GM21360 (cell line): ENCODE data around the gene KDM6A.
A peak's percentile ranks its signal among the peaks of the same experiment; 100 is the strongest.
"Not testable (repeated sequence)": the region's sequence is repeated elsewhere in the genome, so short reads cannot be mapped to it uniquely, and the experiment has no call there.

Experiments
- ATAC-seq: cut with Tn5 transposase; IDR thresholded peaks from one replicate; pipeline ENCODE4 v1.9.1; 2021; ENCODE audit warnings: mild to moderate bottlenecking, moderate library complexity; ENCODE audit not compliant: unreplicated experiment

The KDM6A gene

DNA sequence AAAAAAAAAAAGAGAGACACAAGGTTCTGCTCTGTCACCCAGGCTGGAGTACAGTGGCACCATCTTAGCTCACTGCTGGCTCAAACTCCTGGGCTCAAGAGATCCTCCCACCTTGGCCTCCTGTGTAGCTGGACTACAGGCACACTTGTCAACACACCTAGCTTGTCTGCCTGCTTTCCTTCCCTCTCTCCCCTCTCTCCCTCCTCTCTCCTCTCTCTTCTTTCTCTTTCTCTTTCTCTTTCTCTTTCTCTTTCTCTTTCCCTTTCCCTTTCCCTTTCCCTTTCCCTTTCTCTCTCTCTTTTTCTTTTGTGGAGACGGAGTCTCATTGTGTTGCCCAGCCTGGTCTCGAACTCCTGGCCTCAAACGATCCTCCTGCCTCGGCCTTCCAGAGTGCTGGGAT lies 195.6 kb downstream of the KDM6A start:
- ATAC-seq = no peak

DNA sequence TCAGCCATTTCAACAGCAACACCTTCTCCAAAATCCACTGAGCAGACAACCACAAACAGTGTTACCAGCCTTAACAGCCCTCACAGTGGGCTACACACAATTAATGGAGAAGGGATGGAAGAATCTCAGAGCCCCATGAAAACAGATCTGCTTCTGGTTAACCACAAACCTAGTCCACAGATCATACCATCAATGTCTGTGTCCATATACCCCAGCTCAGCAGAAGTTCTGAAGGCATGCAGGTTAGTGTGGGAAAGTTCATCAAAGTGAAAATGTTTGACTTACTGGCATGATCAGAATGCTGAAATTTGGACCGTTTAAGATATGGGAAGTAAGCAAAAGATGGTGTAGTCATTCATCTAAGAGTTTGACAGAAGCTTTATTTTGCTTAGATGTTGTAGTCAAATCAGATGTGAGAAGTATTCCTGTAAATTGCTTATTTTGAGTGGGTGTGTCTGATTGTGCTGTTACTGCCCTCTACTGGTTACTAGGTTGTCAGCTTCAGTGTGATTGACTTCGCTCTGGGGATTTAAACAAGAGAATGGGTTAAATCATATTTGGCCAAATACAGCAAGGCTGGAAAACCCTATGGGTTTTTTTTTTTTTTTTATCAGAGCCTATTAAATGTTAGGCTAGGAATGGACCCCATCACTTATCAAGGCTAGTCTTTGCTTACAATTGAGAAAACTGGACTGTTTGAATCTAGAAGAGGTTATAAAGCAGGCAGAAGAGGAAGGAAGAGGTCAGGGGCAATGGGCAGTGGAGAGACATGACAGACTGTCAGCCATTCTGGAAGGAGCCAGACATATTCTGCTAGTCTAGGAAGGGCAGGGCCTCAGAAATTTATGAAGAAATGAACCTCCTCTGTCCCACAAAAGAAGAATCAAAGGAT lies 197.4 kb downstream of the KDM6A start:
- ATAC-seq = peak; percentile 47

DNA sequence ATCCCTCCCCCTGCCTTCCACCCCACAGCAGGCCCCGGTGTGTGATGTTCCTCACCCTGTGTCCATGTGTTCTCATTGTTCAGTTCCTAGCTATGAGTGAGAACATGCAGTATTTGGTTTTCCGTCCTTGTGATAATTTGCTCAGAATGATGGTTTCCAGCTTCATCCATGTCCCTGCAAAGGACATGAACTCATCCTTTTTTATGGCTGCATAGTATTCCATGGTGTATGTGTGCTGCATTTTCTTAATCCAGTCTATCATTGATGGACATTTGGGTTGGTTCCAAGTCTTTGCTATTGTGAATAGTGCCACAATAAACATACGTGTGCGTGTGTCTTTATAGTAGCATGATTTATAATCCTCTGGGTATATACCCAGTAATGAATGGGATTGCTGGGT lies 200.0 kb downstream of the KDM6A start:
- not testable (repeated sequence) for ATAC-seq

DNA sequence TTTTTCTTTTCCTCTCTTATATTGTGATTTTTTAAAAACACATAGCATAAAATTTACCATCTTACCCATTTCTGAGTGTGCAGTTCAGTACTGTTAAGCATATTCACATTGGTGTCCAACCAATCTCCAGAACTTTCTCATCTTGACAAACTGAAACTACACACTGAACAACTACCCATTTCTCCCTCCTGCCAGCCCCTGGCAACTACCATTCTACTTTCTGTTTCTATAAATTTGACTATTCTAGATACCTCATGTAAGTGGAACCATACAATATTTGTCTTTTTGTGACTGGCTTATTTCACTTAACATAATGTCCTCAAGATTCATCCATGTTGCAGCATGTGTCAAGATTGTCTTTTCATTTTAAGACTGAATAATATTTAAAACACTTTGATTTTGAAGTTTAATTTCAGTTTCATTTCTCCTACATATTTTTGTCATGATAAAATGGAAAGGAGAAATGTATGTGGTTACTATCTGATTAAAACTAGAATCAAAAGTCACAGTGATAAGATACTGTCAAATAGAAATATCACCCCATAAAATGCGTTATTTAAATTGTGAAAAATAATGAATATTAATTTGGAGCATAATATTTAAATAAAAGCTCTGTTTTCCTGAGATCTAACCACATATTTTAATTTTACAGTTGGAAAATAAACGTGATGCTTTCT lies 204.9 kb downstream of the KDM6A start:
- ATAC-seq = no peak

DNA sequence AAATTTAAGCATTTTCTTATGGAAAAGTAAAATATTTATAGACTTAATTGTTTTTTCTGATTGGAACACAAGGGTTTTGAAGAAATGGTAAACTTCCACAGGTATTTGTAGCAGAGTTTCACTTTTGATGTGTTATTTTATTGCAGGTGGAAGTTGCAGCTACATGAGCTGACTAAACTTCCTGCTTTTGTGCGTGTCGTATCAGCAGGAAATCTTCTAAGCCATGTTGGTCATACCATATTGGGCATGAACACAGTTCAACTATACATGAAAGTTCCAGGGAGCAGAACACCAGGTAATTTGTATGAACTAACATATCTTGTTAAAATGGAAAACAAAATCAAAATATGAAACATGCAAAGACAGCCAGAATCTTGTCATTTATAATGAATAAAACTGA lies 210.3 kb downstream of the KDM6A start:
- ATAC-seq = no peak

DNA sequence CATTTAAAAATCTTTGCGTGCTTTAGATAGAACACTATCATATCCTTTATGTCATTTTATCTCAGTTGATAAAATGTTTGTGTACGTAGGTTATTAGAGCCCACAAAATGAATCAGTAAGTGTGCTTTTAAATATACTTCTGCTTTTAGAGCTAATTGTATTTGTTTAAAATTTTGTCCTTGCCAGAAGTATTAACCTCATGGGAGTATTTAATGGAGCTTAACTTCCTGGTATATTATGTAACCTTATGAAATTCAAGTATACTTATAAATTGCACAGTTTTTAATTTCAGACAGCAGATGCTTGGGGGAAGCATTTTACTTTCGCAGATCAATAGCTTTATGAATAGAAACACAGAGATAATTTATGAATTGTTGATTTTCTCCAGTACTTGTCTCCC lies 237.5 kb downstream of the KDM6A start:
- no peak for ATAC-seq

DNA sequence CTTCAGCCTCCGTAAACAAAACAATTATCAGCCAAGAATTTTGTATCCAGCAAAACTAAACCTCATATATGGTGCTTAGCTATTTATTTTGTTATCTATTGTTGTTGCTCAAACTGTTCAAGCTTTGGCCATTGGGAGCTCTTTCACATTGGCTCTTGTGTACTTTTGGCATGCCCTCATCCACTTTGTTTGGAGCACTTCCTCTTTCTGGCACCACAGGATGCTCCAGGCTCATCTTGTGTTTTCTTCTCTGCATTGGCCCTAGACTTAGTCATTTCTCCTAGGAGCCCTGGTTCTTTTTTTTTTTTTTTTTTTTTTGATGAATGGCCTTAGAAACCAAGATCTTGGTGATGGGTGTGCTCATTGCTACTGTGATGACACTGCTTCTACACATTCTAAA lies 253.2 kb downstream of the KDM6A start:
- ATAC-seq = no peak

DNA sequence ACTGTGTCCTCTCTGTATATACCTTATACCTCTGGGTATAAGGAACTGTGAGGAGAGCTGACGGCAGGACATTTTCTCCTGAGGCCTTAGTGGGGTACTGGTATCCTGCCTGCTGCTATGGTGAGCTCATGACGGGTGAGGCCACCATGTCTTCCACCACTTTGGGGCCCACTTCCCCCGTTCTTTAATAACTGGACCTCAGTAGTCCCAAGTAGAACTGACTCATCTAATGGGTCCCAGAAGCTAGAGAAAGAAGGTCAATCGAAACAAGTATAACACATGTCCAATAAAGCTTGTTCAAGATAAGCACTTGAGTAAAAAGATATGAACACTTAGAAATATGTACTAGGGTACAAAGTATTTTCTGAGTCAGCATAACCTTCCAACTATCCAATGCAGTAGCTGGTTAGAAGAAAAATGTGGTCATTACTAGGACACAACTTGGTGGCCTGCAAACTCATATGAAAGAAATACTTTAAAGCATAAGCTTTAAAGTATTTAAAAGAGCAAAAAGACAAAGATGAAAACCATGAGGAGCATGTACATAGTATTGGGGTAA lies 256.0 kb downstream of the KDM6A start:
- ATAC-seq = no peak

DNA sequence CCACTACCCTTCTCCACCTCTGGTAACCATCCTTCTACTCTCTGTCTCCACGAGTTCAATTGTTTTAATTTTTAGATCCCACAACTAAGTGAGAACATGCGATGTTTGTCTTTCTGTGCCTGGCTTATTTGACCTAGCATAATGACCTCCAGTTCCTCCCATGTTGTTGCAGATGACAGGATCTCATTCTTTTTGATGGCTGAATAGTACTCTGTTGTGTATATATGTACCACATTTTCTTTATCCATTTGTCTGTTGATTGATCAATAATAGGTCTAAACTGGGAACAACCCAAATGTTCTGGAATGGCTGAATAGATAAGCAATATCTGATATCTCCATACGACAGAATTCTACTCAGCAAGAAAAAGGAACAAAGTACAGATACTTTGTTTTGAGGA lies 260.5 kb downstream of the KDM6A start:
- ATAC-seq = no peak

DNA sequence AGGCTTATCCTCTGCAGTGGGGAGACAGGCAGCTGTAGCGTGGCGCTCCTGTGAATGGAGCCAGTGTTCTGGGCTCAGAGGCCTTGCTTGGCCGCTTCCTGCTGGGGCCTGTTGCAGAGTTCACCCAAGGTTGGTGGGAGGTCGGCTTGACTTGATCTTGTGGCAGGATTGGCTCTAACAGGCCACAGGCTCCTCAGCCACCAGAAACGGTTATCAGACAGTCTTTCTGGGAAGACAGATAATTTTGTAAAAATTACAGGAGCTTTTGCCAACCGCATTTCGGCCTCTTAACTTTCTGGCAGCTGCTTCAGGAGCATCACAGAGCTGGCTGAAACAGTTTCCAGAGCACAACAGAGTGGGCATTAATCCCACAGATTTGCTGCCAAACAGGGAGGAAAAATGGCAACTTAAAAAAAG lies 261.3 kb downstream of the KDM6A start:
- ATAC-seq = no peak

DNA sequence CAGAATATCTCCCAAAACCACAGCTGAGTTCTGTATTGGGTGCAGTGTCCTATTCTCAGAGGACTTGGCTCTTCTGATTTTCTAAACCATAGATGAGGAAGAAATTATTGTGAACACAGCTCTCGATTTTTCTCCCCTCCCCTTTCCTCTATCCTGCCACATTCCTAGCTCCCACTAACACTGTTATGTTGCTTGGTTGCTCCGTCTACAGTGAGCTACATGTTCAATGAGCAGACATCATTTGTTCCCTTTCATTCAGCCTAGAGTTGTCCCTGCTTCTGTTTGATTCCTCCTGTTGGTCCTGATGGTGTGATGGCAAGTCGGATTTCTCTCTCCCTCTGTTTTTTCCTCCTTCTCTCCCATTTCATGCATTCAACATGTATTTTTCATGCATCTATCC lies 261.8 kb downstream of the KDM6A start:
- no peak for ATAC-seq

DNA sequence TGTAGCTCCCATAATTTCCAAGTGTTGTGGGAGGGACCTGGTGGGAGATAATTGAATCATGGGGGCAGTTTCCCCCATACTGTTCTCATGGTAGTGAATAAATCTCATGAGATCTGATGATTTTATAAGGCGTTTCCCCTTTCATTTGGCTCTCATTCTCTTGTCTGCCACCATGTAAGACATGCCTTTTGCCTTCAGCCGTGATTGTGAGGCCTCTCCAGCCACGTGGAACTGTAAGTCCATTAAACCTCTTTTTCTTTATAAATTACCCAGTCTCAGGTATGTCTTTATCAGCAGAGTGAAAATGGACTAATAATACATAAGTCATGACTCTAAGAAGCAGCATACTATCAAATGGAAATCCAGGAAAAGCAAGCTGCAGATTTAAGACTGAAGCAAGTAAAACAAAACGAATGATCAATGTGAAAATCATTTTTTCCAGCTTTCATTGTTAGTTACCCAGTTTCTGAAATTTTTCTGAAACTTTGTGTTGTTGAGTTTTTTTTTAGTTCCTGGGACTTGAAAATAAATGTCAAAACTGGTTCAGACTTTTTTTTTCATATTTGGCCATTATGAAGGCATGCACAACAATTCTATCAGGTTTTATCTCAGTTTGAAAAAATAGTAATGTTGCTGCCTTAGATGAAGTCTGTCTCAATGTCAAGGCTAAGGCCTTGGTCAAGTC lies 262.5 kb downstream of the KDM6A start:
- ATAC-seq = not testable (repeated sequence)

DNA sequence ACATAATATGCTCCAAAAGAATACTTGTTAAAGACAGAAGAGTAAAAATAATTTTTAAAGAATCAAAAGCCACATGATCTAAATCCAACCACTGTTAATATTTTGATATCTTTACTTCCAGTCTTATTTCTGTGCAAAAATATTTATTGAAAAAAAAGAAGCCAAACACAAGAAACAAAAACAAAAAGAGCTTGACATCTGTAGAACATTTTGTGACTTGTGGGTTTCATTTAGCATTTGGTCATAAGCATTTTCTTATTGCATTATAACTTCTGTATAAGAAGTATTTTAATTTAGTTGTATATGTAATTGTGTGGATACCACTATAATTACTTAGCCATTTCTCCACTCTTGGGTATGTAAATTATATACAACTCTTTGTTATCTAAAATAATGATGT lies 264.5 kb downstream of the KDM6A start:
- ATAC-seq = no peak

DNA sequence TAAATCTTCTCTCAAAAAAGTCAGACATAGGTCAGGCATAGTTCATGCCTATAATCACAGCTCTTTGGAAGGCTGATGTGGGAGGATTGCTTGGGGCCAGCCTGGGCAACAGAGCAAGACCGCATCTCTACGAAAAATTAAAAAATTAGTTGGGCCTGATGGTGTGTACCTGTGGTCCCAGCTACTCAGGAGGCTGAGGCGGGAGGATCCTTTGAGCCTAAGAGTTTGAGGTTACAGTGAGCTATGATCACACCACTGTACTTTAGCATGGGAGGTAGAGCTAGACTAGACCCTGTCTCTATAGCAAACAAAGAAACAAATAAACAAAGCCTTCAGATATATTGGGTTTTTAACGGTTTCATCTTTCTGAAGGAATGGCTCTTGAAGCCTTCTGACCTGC lies 265.5 kb downstream of the KDM6A start:
- no peak for ATAC-seq

DNA sequence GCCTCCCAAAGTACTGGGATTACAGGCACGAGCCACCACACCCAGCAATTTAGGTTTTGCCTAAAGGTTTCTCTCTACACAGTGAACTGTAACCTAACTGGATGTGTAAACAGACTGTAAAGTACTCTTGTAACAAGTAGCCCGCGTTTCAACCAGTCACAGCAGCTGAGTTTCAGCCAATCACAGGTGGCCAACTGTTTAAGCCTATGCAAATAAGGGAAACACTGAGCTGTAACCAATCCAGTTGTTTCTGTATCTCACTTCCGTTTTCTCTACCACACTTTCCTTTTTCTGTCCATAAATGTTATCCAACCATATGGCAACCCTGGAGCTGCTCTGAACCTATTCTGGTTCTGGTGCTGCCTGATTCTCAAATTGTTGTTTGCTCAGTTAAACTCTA lies 267.8 kb downstream of the KDM6A start:
- no peak for ATAC-seq

DNA sequence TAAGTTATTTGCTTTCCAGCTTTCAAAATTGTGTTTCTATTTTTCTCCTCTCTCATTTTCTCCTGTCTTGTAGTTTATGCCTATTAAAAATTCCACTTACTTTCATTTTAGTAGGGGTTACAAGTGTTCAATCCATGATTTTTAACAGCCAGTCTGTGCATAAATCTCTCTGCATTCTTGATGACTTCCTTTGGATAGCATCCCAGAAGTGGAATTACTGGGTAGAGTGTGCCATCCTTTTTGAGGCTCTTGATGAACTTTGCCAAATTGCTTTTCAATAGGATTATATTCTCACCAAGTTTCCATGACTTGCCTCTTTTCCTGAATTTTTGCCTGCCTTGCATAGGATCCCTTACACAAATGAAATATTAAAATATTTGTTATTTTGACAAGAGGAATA lies 269.2 kb downstream of the KDM6A start:
- ATAC-seq = no peak

DNA sequence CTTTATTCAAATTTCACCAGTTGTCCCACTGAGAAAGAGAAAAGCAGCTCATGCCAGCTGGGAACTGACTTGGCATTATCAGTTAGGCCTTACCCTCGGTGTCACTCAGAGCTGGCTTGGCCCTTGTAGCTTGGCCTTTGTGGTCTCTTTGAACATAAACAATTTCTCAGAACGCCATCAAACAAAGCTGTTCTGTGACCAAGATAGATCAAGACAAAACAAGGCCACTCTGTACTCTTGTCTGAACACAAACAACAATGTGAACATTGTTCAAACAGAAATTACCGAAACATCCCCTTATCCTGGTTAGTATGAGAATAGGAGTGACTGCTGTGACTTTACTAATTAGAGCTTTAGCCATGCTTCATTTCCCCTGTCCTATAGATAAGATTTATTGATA lies 270.5 kb downstream of the KDM6A start:
- no peak for ATAC-seq

DNA sequence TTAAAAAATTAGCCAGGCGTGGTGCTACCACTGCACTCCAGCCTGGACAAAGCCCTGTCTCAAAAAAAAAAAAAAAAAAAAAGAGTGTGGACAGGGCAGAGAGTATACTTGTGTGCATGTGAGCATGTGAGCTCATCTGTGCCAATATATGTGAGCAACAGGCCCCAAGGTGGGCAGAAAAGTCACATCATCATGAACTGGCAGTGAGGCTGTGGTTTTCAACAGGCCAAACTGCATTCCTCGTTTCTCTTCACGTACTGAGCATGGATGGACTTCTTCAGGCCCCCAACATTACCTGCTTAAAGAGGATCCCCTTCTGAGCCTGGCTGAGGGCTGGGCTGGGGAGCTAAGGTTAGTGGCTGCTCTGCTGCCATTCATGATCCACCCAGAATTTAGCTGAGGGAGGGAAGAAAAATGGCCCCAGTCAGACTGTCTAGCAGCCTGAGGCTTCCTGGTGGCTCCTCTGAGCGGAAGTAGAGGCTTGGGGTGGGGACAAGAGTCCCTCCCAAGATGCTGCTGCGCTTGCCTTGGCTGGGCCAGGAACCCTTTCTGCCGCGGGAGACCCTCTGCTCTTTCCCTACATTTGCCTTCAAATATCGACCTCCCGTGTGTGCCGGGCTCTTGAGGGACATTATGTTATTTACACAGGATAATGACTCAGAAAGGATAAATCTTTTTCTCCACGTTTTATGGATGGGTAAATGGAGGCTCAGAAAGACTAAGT lies 272.7 kb downstream of the KDM6A start:
- no peak for ATAC-seq

DNA sequence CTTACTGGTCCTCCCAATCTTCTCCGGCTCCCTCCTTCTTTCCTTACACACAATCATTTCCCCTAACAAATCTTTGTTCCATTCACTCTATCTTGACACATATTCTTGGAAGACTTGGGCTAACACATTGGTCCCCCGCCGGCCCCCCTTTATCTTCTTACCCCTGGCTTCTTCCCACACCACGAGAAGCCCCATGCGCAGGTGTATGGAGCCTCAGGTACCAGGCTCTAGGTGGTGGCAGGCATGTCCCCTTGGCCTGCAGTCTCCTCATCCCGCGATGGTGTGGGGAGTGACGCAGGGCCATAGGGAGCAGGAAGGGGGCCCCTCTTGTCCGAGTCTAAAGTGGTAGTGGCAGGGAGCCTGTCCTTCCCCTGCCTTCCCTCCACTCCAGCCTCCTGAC lies 277.8 kb downstream of the KDM6A start:
- no peak for ATAC-seq

DNA sequence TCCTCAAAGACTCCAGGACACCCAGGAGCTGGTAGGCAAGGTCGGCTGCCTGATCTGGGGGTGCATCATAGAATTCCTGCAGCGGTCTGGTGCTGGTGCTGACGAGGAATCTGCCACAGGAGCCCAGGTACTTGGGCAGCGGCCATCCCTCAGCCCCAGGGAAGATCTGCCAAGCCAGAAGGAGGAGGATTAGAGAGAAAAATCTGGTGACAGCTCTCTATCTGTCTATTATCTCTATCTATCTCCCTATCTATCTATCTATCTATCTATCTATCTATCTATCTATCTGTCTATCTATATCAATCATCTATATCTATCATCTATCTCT lies 281.0 kb downstream of the KDM6A start:
- ATAC-seq = no peak

DNA sequence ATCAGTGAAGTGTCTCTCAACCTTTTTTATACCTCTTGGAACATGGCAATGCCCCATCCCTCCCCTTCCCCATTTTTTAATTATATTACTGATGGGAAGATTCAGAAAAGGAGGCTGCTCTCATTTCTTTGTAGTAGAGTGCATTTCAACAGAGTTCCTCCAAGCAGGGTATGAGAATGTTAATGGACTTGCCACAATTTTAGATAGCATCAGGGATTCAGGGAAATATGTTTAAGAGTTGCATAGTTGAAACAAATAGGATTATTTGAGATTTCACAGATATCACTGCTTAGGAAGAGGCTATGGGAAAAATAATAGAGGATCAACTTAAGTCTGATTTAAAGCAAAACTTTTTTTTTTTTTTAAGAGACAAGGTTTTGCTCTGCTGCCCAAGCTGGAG lies 281.5 kb downstream of the KDM6A start:
- no peak for ATAC-seq
